Measurements from ENCODE around the gene GLRA3.
"Not testable (repeated sequence)": the region's sequence is repeated elsewhere in the genome, so short reads cannot be mapped to it uniquely, and the experiment has no call there.

Gene GLRA3

DNA sequence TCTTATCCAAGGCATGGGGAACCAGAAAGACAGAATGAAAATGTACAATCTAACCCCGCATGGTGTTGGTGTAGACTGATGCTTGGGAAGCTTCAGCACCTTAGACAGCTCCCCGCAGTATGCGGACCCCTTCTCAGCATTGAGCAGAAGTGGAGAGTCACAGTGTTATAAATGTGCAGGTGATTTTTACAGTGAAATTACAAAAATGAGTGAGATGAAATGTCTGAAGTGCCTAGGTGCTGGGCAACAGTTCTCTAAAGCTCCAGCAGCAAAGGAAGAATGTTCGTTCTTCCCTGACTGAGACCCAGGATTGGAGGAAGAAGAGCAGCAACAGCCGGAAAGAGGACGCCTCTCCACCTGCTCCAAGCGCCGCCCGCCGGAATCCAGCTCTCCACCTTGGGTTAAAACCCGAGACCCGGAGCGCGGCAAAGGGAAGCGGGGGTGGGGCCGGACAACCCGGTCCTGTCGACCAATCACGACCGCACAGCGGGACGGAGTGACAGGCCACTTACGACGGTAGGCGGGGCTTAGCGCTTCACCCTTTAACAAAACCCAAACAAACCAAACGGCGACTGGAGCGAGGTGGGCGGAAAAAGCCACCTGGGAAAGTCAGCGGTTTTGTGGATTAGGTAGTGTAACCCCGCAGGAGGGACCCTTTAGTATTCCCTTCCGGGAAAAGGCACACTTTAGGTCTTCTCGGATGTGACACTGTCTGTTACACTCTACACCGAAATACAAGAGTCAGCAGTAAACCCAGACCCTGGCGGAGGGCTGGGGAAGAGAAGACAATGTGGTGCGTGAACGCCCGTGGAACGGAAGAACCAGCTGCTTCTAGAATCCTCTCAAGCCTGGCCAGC lies at the start of gene GLRA3:
Gene GLRA3, minus strand, starts transcription at position 403 of the 857 bp plus-strand sequence. CDS start 436 bp downstream, outside the sequence.
- DNase-seq: peak in 1 of 2 experiments; percentile 39

DNA sequence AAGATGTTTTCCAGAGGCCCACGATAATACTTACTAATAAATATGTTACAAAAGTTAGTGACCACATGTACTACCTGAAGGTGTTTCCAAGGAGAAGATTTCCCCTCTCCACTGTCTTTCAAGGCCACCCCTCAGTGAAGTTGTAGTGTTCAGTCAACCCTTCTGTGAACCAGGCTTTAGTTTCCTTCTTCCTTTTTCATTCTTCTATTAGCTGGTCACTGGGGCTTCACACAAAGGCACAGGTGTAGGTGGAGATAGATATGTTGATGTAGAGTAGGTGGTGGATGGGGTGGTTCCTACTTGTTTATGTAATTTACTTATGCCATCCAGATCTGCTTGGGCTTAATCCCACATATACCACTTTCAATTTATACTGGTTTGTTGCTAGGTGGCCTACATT lies 45.9 kb upstream of the GLRA3 start:
- DNase-seq: no peak

DNA sequence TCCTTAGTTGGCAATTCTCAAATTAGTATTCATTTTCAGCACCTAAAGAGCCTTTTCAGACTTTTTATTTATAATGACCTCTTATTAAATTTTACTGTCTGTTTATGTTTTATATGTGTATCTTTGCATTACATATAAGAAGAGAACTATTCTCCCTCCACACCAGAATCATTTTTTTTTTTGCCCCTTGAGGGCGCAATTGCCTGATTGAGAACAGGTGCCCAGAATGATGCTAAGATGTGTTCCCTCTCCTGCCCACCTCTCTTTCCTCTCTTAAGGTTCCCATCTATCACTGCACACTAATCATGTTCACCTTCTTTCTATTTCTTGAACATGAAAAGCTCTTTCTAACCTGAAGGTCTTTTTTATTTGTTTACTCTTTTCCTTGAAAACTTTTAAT lies 44.9 kb upstream of the GLRA3 start:
- peak in 1 of 2 experiments; percentile 16 for DNase-seq

DNA sequence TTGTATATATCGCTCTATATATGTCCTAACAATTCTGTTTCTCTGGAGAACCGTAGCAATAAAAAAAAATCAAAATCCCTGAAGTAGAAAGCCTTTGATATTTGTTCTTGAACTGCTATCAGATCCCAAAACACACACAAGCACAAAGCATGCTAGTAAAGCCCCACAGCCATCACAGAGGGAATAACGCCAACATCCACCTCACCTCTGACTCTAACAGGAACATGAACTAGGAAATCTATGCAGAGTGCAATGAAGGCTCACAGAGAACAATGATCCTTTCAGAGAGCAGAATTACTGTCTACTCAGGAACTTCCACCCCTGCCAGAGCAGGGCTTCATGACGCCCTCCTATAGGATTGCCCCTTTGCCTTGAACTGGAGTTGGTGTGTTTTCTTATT lies 44.1 kb upstream of the GLRA3 start:
- DNase-seq: not testable (repeated sequence)

DNA sequence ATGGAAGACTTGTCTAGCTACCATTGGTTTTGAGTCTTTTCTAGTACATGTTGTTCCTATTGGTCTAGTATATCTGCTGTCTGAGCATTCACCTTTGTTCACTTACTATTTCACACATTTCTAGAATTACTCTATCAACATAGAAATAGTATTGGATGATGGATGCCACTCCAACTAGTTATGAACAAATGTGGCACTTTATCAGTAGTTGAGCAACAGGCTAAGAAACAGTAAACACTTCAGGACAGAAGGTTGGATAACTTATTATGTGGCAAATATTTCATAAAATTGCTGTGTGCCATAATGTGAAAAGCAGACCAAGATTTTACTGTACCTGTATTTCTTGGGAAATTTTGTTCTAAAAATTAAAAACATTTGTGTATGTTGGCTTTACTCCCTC lies 42.4 kb upstream of the GLRA3 start:
- DNase-seq: no peak

DNA sequence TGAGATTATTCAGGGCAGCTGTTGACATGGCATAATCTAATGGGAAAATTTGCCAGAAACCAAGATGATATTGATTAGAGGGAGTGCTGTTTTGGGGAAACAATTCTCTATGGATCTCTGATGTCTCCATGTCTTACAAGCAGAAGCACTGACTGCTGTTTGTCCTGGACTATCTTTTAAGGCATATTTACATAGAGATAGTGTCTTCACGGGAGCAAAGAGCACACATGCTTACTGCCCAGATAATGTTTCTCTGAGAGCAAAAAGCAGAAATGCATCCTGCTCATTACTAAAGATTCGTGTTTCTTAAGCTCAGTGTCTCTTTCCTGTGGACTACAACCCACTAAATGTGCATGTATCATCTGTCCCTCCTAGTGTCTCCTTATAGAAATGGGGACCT lies 41.3 kb upstream of the GLRA3 start:
- no peak for DNase-seq

DNA sequence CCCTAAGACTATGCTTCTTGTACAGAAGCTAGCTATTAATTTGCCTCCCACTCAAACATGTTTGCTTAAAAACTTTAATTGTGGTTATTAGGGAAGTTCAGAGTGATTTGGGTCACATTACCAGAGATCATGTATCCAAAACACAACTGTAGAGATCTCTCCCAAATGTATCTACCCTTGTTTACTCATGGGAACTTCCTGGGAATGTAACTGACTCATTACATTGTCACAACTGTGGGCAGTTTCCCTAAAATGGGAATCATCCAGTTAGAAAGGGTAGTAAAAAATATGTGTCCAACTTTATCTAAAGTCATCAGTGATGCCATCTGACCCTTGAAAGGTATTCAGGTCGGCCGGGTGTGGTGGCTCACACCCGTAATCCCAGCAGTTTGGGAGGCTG lies 40.3 kb upstream of the GLRA3 start:
- no peak for DNase-seq

DNA sequence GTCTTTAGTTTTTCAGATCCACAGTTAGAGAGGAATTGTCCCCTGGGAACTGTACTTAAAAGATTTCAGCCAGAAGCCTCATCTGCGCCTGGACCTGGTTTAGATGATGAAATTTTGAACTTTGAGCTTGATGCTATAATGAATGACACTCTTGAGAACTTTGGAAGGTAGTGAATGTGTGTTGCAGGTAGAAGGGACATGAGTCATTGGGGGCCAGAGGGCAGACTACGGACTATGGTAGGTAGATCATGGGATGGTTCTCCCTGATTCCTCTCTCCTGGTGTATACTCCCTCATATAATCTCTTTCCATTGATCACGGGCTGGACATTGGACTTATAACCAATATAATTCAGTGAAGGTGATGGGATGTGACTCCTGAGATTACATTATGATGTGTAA lies 38.9 kb upstream of the GLRA3 start:
- no peak for DNase-seq

DNA sequence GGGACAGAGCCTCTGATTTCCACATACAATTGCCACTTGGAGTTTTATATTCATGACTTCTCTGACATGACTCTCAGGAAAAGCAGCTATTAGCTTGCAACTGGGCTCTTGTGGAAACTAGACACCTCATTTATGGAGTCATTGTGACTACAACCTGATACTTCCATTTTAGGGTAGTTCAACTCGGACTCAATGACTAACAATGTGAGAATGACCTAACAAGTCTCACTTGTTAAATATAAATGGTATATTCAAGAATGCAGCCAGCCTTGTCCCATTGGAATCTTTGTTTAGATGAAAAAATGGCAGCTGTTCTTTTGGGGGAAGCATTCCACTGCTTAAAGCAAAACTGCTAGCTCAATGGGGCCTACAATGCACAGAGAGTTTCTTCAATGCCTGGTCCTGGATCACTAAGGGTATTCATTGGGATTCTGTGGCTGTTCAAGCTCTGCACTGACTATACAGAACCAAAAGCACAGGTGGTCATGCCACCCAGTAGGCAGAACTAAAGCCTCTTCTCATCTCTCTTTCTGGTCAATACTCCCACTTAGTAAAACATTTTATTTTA lies 36.5 kb upstream of the GLRA3 start:
- no peak for DNase-seq

DNA sequence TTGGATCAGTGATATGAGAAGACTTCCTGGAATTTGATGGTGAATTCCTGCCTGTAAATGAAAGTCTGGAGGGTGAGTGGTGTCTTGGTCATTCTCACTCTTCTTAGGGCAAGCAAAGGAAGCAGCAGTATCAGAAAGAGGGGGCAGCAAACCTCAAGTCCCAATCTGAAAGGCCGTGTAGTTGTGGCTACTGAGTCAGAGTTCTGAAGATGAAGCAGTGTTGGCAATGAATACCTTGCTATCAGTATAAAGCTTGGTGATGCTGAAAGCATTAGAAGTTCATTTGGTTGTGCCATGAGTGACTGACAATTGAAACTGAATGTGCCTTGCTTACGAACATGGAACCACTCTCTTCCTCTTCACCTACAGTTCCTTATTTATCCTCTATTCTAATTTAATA lies 35.0 kb upstream of the GLRA3 start:
- no peak for DNase-seq

DNA sequence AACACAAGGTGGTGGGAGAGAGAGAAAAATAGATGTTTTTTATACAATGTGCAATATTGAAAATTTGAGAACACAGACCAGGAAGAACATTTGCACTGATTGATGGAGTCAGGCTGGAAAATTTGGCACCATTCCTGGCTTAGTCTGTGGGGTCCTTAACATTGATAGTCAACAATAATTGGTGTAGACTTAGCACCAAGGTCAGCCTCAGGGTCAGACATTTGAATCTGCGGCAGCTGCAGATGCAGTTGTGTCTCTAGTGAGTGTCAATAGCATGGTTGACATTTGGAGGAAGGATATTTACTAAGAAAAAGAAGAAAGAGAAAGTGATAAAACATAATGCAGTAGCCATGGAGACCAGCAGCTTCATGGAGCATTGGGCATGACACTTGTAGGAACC lies 31.5 kb upstream of the GLRA3 start:
- no peak for DNase-seq

DNA sequence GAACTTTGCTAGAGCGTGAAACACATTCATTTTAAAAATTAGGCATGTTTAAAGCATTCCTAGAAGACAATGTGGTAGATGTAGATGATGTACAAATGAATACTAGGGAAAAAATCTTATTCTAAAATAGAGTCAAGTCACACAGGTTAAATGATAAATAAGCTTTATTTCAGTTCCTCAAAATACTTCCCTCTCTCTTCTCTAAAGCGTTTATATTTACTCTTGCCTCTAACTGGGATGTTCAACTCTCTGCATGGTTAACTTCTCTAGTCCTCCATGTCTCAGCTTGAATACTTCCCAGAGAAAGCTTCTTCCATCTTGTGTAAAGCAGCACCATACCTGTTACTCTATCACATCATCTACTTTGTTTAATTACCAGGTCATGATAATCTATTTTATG lies 30.9 kb upstream of the GLRA3 start:
- DNase-seq: no peak

DNA sequence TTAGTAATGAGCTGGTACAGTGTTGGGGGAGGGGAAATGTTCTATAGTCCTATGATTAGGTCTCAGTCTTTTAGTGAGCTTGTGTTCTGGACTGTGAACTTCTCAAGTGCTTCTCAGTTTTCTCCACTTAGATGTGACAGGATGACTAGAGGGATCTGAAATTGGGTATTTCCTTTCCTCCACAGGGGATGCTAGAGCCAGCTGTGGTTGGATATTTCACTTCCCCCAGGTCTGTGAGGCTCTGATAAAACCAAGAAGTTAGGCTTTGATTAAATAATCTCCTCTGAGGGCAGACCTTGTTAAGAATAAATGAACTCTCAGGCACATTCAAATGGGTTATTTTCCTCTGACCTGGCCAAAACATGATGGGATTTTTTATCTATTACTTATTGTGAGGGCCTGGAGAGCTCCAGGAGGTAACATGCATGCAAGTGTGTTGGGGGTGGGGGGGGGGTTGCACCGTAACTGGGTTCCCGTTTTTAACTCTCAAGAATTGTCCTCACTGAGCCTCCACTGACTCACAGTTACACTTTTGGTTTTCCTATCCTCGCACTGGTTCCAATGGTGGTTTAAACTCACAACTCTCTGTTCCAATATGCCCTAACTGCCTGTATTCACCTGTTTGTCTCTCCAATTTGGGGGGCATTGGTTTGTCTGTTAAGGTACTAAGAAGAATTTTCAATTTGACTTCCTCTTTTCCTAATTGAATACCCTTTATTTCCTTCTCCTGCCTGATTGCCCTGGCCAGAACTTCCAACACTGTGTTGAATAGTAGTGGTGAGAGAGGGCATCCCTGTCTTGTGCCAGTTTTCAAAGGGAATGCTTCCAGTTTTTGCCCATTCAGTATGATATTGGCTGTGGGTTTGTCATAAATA lies 28.1 kb upstream of the GLRA3 start:
- no peak for DNase-seq

DNA sequence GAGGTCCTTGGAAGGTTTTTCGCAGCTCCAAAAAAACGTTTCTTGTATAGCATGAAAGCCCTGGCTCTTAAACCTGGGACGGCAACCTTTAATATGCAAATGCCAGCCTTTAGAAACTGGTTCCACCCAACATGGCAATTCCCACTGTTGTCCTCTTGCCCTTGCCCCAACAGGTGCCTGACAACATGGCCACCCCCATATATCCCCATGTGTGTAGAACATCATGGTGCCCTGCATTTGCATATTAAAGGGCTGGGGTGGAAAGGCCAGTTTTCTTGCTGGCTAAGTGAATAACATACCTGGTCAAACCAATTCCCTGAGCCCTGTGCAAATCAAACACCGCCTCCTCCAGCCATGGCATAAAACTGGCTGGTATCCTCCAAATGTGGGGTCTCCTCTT lies 26.0 kb upstream of the GLRA3 start:
- no peak for DNase-seq

DNA sequence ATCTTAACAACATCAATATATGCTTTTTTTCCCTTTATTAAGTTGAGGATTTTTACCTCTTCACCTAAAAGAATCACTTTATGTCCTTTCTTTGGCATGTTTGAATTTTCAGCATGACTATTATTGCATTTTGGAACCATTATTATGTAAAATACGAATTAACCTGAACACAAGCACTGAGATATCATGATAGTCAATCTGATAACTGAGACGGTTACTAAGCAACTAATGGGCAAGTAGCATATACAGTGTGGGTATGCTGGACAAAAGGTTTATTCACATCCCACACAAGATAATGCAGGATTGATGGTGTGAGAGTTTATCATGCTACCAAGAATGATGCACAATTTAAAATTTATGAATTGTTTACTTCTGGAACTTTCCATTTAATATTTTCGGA lies 24.6 kb upstream of the GLRA3 start:
- no peak for DNase-seq

DNA sequence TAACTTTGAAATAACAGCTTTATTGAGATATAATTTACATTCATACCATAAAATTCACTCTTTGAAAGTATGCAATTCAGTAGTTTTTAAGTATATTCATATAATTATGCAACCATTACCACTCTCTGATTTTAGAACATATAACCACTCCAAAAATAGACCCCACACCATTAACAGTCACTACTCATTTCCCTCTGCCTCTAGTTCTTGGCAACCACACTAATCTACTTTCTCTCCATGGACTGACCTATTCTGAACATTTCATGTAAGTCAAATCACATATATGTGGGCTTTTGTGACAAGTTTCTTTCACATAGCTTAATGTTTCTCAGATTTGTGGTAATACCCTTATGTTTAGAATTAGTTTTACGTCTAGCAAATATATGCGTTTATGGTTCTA lies 19.5 kb upstream of the GLRA3 start:
- DNase-seq: no peak

DNA sequence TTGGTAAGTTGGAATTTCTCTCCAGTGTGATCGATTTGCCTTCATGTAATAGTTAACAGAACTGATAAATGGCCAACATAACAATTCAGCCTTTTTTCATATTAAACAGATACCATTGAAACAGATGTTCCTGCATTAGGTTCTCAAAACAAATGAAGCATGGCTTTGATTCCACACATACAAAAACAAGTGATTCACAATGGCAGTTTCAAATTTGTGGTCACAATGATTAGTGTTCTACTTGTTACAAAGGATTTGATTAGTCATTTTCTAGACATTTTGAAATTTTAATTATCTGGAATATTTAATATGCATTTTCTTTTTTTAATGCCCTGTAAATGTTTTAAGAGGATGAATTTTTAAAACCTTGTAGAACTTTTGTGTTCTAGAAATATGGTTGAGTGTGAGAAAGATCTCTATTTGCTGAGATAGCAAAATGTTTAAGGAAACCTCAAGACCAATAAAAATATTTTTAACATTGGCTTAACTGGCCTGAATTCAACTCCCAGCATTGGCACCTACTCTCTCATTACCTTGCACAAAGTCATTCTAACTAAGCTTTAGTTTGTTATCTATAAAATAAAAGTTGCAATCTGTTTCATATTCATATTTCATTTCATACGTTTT lies 18.9 kb upstream of the GLRA3 start:
- no peak for DNase-seq

DNA sequence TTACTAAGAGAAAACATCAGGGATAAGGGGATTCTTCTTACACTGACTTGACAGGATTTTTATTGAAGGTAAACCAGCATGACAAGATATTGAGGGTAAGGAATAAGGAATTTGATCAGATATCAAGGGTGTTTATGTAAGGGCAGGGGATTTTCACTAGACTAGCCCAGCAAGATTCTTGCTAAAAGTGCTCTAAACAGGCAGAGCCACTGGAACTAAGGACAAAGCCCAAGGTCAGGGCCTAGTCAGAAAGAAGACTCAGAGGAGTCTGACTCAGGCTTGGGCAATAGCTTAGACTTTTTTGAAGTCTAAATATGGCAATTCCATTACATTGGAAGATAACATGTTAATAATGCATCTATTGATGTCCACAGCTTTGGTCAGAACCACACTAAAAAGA lies 6.5 kb upstream of the GLRA3 start:
- no peak for DNase-seq

DNA sequence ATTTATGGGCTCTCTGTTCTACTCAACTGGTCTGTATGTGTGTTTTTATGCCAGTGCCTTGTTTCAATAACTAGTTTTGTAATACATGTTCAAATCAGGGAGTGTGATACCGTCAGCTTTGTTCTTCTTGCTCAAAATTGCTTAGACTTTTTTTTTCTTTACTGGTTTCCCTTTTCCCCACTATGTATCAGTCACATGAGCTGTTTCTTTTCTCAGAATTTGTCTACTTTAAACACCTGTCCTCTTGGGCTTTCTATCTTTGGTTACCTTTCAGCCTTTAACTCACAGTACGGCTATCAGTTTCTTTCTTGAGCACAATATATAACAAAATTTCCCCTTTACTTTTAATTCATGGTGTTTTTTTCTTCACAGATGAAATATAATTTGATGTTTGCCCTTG lies 5.4 kb upstream of the GLRA3 start:
- no peak for DNase-seq

DNA sequence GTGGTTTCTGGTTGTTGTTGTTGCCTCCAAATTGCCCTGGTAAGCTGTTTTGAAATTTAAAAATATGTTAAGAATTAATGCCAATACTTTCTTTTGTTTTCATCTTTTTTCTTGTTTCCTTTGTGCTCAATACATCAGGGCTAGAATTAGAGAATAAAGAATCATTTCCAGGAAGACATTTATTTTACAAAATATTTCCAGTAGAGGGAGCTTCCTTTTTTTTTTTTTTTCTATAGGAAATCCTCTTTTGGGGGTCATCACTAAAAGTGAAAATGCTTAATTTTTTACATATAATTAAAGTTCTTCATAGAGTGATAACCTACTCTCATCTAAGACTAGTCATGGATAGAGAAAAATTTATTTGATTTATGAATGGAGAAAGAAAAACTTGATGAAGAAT lies 2.4 kb downstream of the GLRA3 start:
- no peak for DNase-seq

DNA sequence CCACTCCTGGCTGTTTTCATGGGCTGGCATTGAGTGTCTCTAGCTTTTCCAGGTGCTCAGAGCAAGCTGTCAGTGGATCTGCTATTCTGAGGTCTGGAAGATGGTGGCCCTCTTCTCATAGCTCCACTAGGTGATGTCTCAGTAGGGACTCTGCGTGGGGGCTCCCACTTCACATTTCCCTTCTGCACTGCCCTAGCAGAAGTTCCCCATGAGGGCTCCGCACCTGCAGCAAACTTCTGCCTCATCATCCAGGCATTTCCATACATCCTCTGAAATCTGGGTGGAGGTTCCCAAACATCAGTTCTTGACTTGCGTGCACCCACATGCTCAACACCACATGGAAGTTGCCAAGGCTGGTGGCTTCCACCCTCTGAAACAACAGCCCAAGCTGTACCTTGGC lies 13.8 kb downstream of the GLRA3 start:
- no peak for DNase-seq

DNA sequence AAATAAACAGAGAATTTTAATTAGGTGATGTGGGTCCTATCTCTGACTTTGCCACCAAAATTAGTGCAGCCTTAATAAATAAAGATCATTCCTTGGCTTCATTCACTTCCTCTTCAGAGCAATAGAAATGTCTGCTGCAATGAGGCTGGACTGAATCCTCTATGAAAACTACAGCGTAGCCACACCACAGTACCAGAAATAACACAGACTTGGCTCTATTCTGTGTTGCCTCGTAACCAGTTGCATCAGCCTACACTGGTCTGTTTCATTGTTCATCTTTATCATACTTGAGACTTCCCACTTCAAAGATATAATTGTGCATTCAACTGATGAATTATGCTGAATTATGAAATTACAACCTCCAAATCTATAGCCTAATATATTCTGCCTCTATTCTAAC lies 15.8 kb downstream of the GLRA3 start:
- DNase-seq: no peak

DNA sequence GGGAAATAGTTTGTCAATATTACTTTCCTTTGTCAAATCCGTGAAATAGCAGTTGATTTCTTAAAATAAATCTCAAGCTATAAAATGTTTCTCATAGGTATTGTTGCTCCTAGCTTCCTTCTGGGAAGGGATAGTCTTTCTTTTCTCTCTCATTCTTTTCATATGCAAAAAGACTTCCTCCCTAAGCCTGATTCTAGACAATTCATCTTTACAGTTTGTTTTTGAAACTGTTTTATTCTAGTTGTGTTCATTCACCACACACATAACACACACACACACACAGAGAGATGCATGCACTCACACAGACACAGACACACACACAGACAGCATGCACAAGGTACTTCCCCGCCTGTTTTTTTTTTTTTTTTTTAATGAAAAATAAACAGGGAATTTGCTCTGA lies 18.2 kb downstream of the GLRA3 start:
- no peak for DNase-seq
